ENCODE measurements around the gene ADAT1. TPM values are rescaled to one million over a fixed set of nuclear protein-coding genes. Genes with fewer than 3 reads are reported as not detected.

The ADAT1 gene
- total and polyA plus RNA-seq, 2 donors (not counting 1 experiment from before 2014, with no cell fraction given): 28.4 to 71.2 TPM

DNA sequence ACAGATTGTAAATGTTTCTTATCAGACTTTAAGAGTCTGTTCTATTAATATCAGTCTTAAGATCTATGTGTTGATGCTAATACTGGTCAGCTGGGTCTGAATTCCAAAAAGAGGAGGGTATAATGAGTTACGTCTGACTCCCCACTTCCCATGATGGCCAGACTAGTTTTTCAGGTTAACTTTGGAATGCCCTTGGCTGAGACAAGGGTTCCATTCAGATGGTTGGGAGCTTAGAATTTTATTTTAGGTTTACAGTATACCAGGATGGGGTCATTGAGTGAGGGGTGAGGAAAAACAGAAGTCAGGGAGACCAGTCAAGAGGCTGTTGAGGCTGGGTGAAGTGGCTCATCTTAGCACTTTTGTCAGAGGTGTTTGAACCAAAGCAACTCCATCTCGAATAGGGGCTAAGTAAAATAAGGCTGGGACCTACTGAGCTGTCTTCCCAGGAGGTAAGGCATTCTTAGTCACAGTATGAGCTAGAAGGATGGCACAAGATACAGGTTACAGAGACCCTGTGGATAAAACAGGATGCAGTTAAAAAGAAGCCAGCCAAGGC lies 64.2 kb downstream of the ADAT1 start:
- H3K36me3 ChIP-seq (replicated peaks in 1 of 2; ENCODE audit: control extremely low read depth in 1 of 2, control insufficient read depth in 1 of 2, extremely low read depth in 1 of 2, insufficient read depth in 2 of 2, low read length in 1 of 2): no peaks in the 10 kb centered on the region
- no peaks in the 10 kb centered on the region for H3K9me3 Mint-ChIP-seq (ENCODE audit: insufficient read depth)
- H3K9ac ChIP-seq (ENCODE audit: low read length): no peak overlapping the region
- 61% methylated on average over 2 of the region's 2 CpGs for WGBS (ENCODE audit: insufficient coverage)
- H4K20me1 ChIP-seq (ENCODE audit: control insufficient read depth, insufficient read depth, low read length, poor library complexity, severe bottlenecking): no peaks in the 10 kb centered on the region
- ChIA-PET POLR2A (no interaction called here), CTCF (no interaction called here)
- intact Hi-C loops (cut with micrococcal nuclease): no loop called here
- peaks cover 10% of the 10 kb centered on the region for H3K4me1 Mint-ChIP-seq
- no peaks in the 10 kb centered on the region for H3K27me3 Mint-ChIP-seq
- no peak overlapping the region for H3K4me2 ChIP-seq (replicated peaks; ENCODE audit: low read depth, low read length, poor library complexity, severe bottlenecking)
- no peak overlapping the region for H3K27ac ChIP-seq (ENCODE audit: low read length in 2 of 2)
- no peak overlapping the region for H3K27ac Mint-ChIP-seq
- H3K4me3 Mint-ChIP-seq: no peak overlapping the region
- H3K4me3 ChIP-seq (ENCODE audit: control extremely low read depth in 1 of 5, extremely low read depth in 1 of 5, insufficient read depth in 1 of 5, low read depth in 2 of 5, low read length in 4 of 5): no peak overlapping the region
- peaks cover 0 to 4% (median 0%) of the 10 kb centered on the region in 4 experiments for H3K27me3 ChIP-seq (replicated peaks in 1 of 4; ENCODE audit: control extremely low read depth in 1 of 4, control insufficient read depth in 3 of 4, insufficient read depth in 4 of 4, low read length in 3 of 4)
- no peaks in the 10 kb centered on the region for H3K79me2 ChIP-seq (ENCODE audit: control insufficient read depth, insufficient read depth, low read length)
- no peak for ATAC-seq (ENCODE audit: low read depth)
- peaks cover 9 to 16% of the 10 kb centered on the region in 2 donors for H3K4me1 ChIP-seq (ENCODE audit: control insufficient read depth in 2 of 2, insufficient read depth in 2 of 2, low read length in 2 of 2)
- no peak for DNase-seq
- no peak overlapping the region for H2AFZ ChIP-seq (ENCODE audit: insufficient read depth, low read depth, low read length, poor library complexity, severe bottlenecking)
- TF ChIP-seq, protein P1, sequence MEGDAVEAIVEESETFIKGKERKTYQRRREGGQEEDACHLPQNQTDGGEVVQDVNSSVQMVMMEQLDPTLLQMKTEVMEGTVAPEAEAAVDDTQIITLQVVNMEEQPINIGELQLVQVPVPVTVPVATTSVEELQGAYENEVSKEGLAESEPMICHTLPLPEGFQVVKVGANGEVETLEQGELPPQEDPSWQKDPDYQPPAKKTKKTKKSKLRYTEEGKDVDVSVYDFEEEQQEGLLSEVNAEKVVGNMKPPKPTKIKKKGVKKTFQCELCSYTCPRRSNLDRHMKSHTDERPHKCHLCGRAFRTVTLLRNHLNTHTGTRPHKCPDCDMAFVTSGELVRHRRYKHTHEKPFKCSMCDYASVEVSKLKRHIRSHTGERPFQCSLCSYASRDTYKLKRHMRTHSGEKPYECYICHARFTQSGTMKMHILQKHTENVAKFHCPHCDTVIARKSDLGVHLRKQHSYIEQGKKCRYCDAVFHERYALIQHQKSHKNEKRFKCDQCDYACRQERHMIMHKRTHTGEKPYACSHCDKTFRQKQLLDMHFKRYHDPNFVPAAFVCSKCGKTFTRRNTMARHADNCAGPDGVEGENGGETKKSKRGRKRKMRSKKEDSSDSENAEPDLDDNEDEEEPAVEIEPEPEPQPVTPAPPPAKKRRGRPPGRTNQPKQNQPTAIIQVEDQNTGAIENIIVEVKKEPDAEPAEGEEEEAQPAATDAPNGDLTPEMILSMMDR (IDR thresholded peaks at IDR 0.05): no peak
- TF ChIP-seq EZH2 (IDR thresholded peaks at IDR 0.05; ENCODE audit: borderline replicate concordance, insufficient read depth, low read depth, low read length, poor library complexity, severe bottlenecking): no peak
- H3K9me3 ChIP-seq (ENCODE audit: control extremely low read depth in 1 of 3, control insufficient read depth in 2 of 3, insufficient read depth in 1 of 3, low read length in 2 of 3): no peaks in the 10 kb centered on the region

DNA sequence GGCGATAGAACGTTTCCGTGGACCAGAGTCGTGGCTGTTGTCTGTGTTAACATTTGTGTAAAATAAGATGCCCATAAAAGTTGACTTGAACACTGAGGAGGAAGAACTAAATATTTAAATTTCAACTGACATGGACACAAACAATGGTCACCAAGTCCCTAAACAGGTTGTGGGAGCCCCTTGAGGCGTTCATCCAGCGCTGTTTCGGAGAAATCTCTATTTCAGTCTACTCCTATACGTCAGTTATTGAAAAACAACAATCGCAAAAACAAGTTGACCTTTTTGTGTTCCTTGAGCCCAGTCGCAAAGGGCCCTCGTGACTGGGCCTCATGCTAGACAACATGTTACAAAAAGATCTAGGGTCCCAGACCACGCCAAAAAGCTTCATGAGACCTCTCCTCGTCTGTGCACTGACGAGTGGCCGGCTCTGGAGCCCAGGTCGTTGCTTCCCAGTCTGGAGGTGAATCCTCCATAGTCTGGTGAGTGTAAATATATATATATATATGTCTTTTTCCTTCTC lies 66.6 kb downstream of the ADAT1 start:
- H3K27ac ChIP-seq (ENCODE audit: low read length in 2 of 2): peak overlapping the region; percentile 9 to 76
- CTCF ChIA-PET: interaction anchor here (1.1 to 1.9 kb wide), 3 partner anchors 9 to 66 kb away, joined by 3 to 9 read pairs (median 5); partner anchors contain the start of genes ADAT1 and GABARAPL2

More for the DNA sequence above, 66.6 kb downstream of the ADAT1 start:
- Histone ChIP-seq H4K20me1 (ENCODE audit: control insufficient read depth, insufficient read depth, low read length, poor library complexity, severe bottlenecking) (no peaks in the 10 kb centered on the region), H3K9ac (ENCODE audit: low read length) (peak overlapping the region; percentile 77), H3K79me2 (ENCODE audit: control insufficient read depth, insufficient read depth, low read length) (no peaks in the 10 kb centered on the region), H3K4me1 (ENCODE audit: control insufficient read depth in 2 of 2, insufficient read depth in 2 of 2, low read length in 2 of 2) (peaks cover 9 to 16% of the 10 kb centered on the region in 2 donors), H3K4me2 (replicated peaks; ENCODE audit: low read depth, low read length, poor library complexity, severe bottlenecking) (peak overlapping the region; percentile 98), H3K36me3 (replicated peaks in 1 of 2; ENCODE audit: control extremely low read depth in 1 of 2, control insufficient read depth in 1 of 2, extremely low read depth in 1 of 2, insufficient read depth in 2 of 2, low read length in 1 of 2) (no peaks in the 10 kb centered on the region), H3K27me3 (replicated peaks in 1 of 4; ENCODE audit: control extremely low read depth in 1 of 4, control insufficient read depth in 3 of 4, insufficient read depth in 4 of 4, low read length in 3 of 4) (peaks cover 0 to 8% (median 0%) of the 10 kb centered on the region in 4 experiments), H3K9me3 (ENCODE audit: control extremely low read depth in 1 of 3, control insufficient read depth in 2 of 3, insufficient read depth in 1 of 3, low read length in 2 of 3) (no peaks in the 10 kb centered on the region), H2AFZ (ENCODE audit: insufficient read depth, low read depth, low read length, poor library complexity, severe bottlenecking) (peak overlapping the region; percentile 91), H3K4me3 (ENCODE audit: control extremely low read depth in 1 of 5, extremely low read depth in 1 of 5, insufficient read depth in 1 of 5, low read depth in 2 of 5, low read length in 4 of 5) (peak overlapping the region in 4 of 5 experiments; percentile 59 to 78 (median 74))
- ATAC-seq (ENCODE audit: low read depth) (no peak), DNase-seq (no peak)
- TF ChIP-seq EZH2 (IDR thresholded peaks at IDR 0.05; ENCODE audit: borderline replicate concordance, insufficient read depth, low read depth, low read length, poor library complexity, severe bottlenecking): no peak
- TF ChIP-seq, protein P1 (IDR thresholded peaks at IDR 0.05): no peak
- Mint-ChIP-seq H3K27me3 (no peaks in the 10 kb centered on the region), H3K9me3 (ENCODE audit: insufficient read depth) (no peaks in the 10 kb centered on the region), H3K4me1 (peaks cover 10% of the 10 kb centered on the region), H3K27ac (peak overlapping the region; percentile 88), H3K4me3 (peak overlapping the region; percentile 97)
- intact Hi-C loops (cut with micrococcal nuclease): loop anchor here (1.0 to 2.0 kb wide), 8 partner anchors 9 to 205 kb away; partner anchors contain the start of genes ADAT1, CFDP1 and TMEM170A
- 55% methylated on average over 11 of the region's 16 CpGs for WGBS (ENCODE audit: insufficient coverage)
- POLR2A ChIA-PET: interaction anchor here (1.0 to 2.2 kb wide), 4 partner anchors 9 to 91 kb away, joined by 4 to 16 read pairs (median 5); partner anchors contain the start of genes ADAT1, GABARAPL2, KARS1 and TERF2IP

Data from B cell (primary cell).